Activated naive CD4-positive, alpha-beta T cell treated with anti-CD3 and anti-CD28 coated beads, Interleukin-2, amount 50 U/mL, for 72 hours (primary cell): ENCODE results near the gene GTF3C5. TPM values are rescaled to one million over a fixed set of nuclear protein-coding genes. Genes with fewer than 3 reads are reported as not detected.
"Not testable (repeated sequence)": the region's sequence is repeated elsewhere in the genome, so short reads cannot be mapped to it uniquely, and the experiment has no call there.

Experiments
- ATAC-seq, 2 donors: fragments of 150-1000 bp; cut with Tn5 transposase; 2 replicates each; pipeline ENCODE4 v1.10.0; 2021; ENCODE audit warnings: mild to moderate bottlenecking in 2 of 2, moderate library complexity in 2 of 2
- DNase-seq, 2 donors: peaks; one replicate each; pipeline ENCODE4 v3.0.0; 2021 to 2022; ENCODE audit warnings: low spot score in 2 of 2
- H3K27ac Mint-ChIP-seq, 2 donors: one replicate each; pipeline ENCODE4 v1.8.0; 2022; ENCODE audit warnings: mild to moderate bottlenecking in 2 of 2, mixed read lengths in 2 of 2
- H3K36me3 Mint-ChIP-seq, 2 donors: one replicate each; pipeline ENCODE4 v1.8.0; 2022; ENCODE audit warnings: mixed read lengths in 2 of 2
- H3K9me3 Mint-ChIP-seq, 2 donors: one replicate each; pipeline ENCODE4 v1.8.0; 2022; ENCODE audit warnings: mixed read lengths in 2 of 2
- total RNA-seq, 2 donors: library from RNA; stranded (reverse); gene quantifications; one replicate each; pipeline ENCODE4 v1.2.3, GENCODE V29; 2022

GTF3C5 gene
- total RNA-seq, 2 donors from 2014 or later: 104 to 194 TPM

GRCh38 chr9:133040892-133041479 is 10.2 kb downstream of the GTF3C5 start:
- H3K9me3 Mint-ChIP-seq, ATAC-seq, H3K36me3 Mint-ChIP-seq, H3K27ac Mint-ChIP-seq: not testable (repeated sequence)
- DNase-seq: peak in 1 of 2 donors; percentile 54

- no peaks in the 10 kb centered on the region for H3K36me3 Mint-ChIP-seq
Measured at GRCh38 chr9:133041958-133042357, 11.2 kb downstream of the GTF3C5 start.

GRCh38 chr9:133042676-133043075 is 11.9 kb downstream of the GTF3C5 start:
- Mint-ChIP-seq H3K27ac (peak overlapping the region in 1 of 2 donors; percentile 75), H3K36me3 (no peaks in the 10 kb centered on the region), H3K9me3 (no peaks in the 10 kb centered on the region)
- DNase-seq (no peak), ATAC-seq (no peak)

More at GRCh38 chr9:133041958-133042357, 11.2 kb downstream of the GTF3C5 start:
- DNase-seq: no peak
- no peak for ATAC-seq
- Mint-ChIP-seq H3K27ac (no peak overlapping the region), H3K9me3 (no peaks in the 10 kb centered on the region)

- H3K27ac Mint-ChIP-seq: peak overlapping the region in 1 of 2 donors; percentile 60
Measured at GRCh38 chr9:133043449-133044035, 12.7 kb downstream of the GTF3C5 start.

GRCh38 chr9:133044125-133044524 is 13.3 kb downstream of the GTF3C5 start:
- Mint-ChIP-seq H3K36me3 (no peaks in the 10 kb centered on the region), H3K9me3 (no peaks in the 10 kb centered on the region), H3K27ac (peak overlapping the region in 1 of 2 donors; percentile 4)
- DNase-seq (no peak), ATAC-seq (no peak)

More at GRCh38 chr9:133043449-133044035, 12.7 kb downstream of the GTF3C5 start:
- no peaks in the 10 kb centered on the region for H3K36me3 Mint-ChIP-seq
- DNase-seq: no peak
- no peak for ATAC-seq
- H3K9me3 Mint-ChIP-seq: no peaks in the 10 kb centered on the region

GRCh38 chr9:133044661-133045060 is 13.9 kb downstream of the GTF3C5 start:
- Mint-ChIP-seq H3K36me3 (no peaks in the 10 kb centered on the region), H3K9me3 (no peaks in the 10 kb centered on the region), H3K27ac (peak overlapping the region in 1 of 2 donors; percentile 4)
- DNase-seq (no peak), ATAC-seq (peak in 1 of 2 donors; percentile 61)

GRCh38 chr9:133045132-133045531 is 14.3 kb downstream of the GTF3C5 start:
- no peaks in the 10 kb centered on the region for H3K9me3 Mint-ChIP-seq
- no peak for ATAC-seq
- no peak for DNase-seq
- H3K36me3 Mint-ChIP-seq: no peaks in the 10 kb centered on the region
- H3K27ac Mint-ChIP-seq: no peak overlapping the region

- peaks cover 0 to 4% of the 10 kb centered on the region in 2 donors for H3K36me3 Mint-ChIP-seq
- peak overlapping the region in 1 of 2 donors; percentile 94 for H3K27ac Mint-ChIP-seq
- H3K9me3 Mint-ChIP-seq: no peaks in the 10 kb centered on the region
- ATAC-seq (no peak), DNase-seq (no peak)
Measured at GRCh38 chr9:133046196-133046899, 15.6 kb downstream of the GTF3C5 start.

- H3K36me3 Mint-ChIP-seq: peaks cover 0 to 4% of the 10 kb centered on the region in 2 donors
- no peak for DNase-seq
- peak overlapping the region in 1 of 2 donors; percentile 94 for H3K27ac Mint-ChIP-seq
- no peaks in the 10 kb centered on the region for H3K9me3 Mint-ChIP-seq
- no peak for ATAC-seq
Measured at GRCh38 chr9:133046900-133047295, 16.1 kb downstream of the GTF3C5 start.

GRCh38 chr9:133048595-133048994 is 17.8 kb downstream of the GTF3C5 start:
- H3K27ac Mint-ChIP-seq: no peak overlapping the region
- H3K9me3 Mint-ChIP-seq: no peaks in the 10 kb centered on the region
- peaks cover 0 to 4% of the 10 kb centered on the region in 2 donors for H3K36me3 Mint-ChIP-seq
- DNase-seq (no peak), ATAC-seq (peak; percentile 58 to 69)

GRCh38 chr9:133049043-133049442 is 18.2 kb downstream of the GTF3C5 start:
- H3K27ac Mint-ChIP-seq: no peak overlapping the region
- H3K9me3 Mint-ChIP-seq: no peaks in the 10 kb centered on the region
- DNase-seq (no peak), ATAC-seq (no peak)
- peaks cover 0 to 4% of the 10 kb centered on the region in 2 donors for H3K36me3 Mint-ChIP-seq

- no peak for ATAC-seq
- Mint-ChIP-seq H3K9me3 (no peaks in the 10 kb centered on the region), H3K36me3 (peaks cover 0 to 4% of the 10 kb centered on the region in 2 donors)
Measured at GRCh38 chr9:133050142-133050541, 19.3 kb downstream of the GTF3C5 start.

GRCh38 chr9:133050781-133051180 is 20.0 kb downstream of the GTF3C5 start:
- Mint-ChIP-seq H3K9me3 (no peaks in the 10 kb centered on the region), H3K27ac (peak overlapping the region in 1 of 2 donors; percentile 58), H3K36me3 (peaks cover 0 to 4% of the 10 kb centered on the region in 2 donors)

More at GRCh38 chr9:133050142-133050541, 19.3 kb downstream of the GTF3C5 start:
- peak overlapping the region in 1 of 2 donors; percentile 24 for H3K27ac Mint-ChIP-seq
- no peak for DNase-seq

GRCh38 chr9:133051281-133051900 is 20.6 kb downstream of the GTF3C5 start:
- no peak overlapping the region for H3K27ac Mint-ChIP-seq
- H3K36me3 Mint-ChIP-seq: peaks cover 0 to 10% of the 10 kb centered on the region in 2 donors
- no peak for DNase-seq
- H3K9me3 Mint-ChIP-seq: no peaks in the 10 kb centered on the region
- no peak for ATAC-seq

More at GRCh38 chr9:133050781-133051180, 20.0 kb downstream of the GTF3C5 start:
- ATAC-seq (no peak), DNase-seq (no peak)

- Mint-ChIP-seq H3K27ac (no peak overlapping the region), H3K36me3 (peaks cover 0 to 12% of the 10 kb centered on the region in 2 donors), H3K9me3 (no peaks in the 10 kb centered on the region)
- ATAC-seq (no peak), DNase-seq (no peak)
Measured at GRCh38 chr9:133051966-133052539, 21.3 kb downstream of the GTF3C5 start.

- H3K36me3 Mint-ChIP-seq: peaks cover 8 to 12% of the 10 kb centered on the region in 2 donors
Measured at GRCh38 chr9:133054194-133054890, 23.5 kb downstream of the GTF3C5 start.

More at GRCh38 chr9:133054194-133054890, 23.5 kb downstream of the GTF3C5 start:
- no peak for ATAC-seq
- no peaks in the 10 kb centered on the region for H3K9me3 Mint-ChIP-seq
- peak overlapping the region in 1 of 2 donors; percentile 29 for H3K27ac Mint-ChIP-seq
- no peak for DNase-seq
